Nephron (organoid): ENCODE measurements around the gene NCKAP5L.

Source experiments
- H3K27ac Mint-ChIP-seq, 3 experiments: 2 replicates each; pipeline ENCODE4 v1.8.0; 2020; ENCODE audit warnings: mixed read lengths in 3 of 3, mild to moderate bottlenecking in 2 of 3, moderate library complexity in 1 of 3
- H3K27me3 Mint-ChIP-seq: 2 replicates; pipeline ENCODE4 v1.8.0; 2021; ENCODE audit warnings: low read depth, mild to moderate bottlenecking, moderate library complexity, mixed read lengths
- H3K36me3 Mint-ChIP-seq: 2 replicates; pipeline ENCODE4 v1.8.0; 2020; ENCODE audit warnings: low read depth, mixed read lengths
- H3K4me1 Mint-ChIP-seq: 2 replicates; pipeline ENCODE4 v1.8.0; 2020; ENCODE audit warnings: mixed read lengths
- H3K4me3 Mint-ChIP-seq, 3 experiments: 2 replicates each; pipeline ENCODE4 v1.8.0; 2020; ENCODE audit warnings: mild to moderate bottlenecking in 3 of 3, mixed read lengths in 3 of 3, moderate library complexity in 2 of 3
- H3K9me3 Mint-ChIP-seq: 2 replicates; pipeline ENCODE4 v1.8.0; 2020; ENCODE audit warnings: mixed read lengths
- TF ChIP-seq, protein P1 (sequence below), 3 experiments: fragments of 200-600 bp; sonication (generic); IDR thresholded peaks; one replicate each; pipeline ENCODE4 v1.5.0; 2021; ENCODE audit warnings: antibody characterized with exemption in 3 of 3; ENCODE audit not compliant: unreplicated experiment in 3 of 3

The NCKAP5L gene

DNA sequence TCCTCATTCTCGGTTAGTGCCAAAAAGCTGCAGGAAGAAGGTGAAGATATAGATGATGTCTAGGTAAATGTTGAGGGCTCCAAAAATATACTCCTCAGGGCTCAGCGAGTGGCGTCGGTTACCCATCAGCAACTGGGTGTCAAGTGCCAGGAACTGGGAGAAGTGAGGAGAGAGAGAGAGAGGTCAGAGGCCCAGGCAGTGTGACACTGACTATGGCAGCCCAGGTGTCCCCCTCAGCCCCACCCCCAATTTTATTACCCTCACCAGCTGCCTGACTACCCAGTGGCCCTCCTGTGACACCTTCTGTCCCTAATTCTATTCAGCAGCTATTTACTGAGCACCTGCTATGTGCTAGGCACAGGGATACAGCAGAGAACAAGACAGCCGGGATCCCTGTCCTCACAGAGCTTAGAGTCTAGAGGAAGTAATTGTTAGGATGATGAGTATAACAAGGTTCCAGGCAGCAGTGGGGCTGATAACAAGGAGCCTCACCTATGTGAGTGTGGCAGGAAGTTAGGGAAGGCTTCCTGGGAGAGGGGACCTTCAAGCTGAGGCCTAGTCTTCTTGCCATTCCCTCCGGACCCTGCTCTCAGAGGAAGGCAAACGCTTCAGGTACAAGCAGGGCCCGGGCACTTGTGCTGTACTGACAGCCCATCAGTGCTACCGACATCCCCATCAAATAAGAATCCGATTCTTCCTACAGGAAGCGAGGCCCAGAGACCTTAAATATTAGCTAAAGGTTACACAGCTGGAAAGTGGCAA lies 42.5 kb upstream of the NCKAP5L start:
- Mint-ChIP-seq H3K27me3 (peaks cover 52% of the 10 kb centered on the region), H3K4me3 (no peak overlapping the region), H3K36me3 (no peaks in the 10 kb centered on the region), H3K4me1 (peaks cover 84% of the 10 kb centered on the region), H3K27ac (peak overlapping the region; percentile 19 to 70 (median 62)), H3K9me3 (no peaks in the 10 kb centered on the region)
- TF ChIP-seq, protein P1, sequence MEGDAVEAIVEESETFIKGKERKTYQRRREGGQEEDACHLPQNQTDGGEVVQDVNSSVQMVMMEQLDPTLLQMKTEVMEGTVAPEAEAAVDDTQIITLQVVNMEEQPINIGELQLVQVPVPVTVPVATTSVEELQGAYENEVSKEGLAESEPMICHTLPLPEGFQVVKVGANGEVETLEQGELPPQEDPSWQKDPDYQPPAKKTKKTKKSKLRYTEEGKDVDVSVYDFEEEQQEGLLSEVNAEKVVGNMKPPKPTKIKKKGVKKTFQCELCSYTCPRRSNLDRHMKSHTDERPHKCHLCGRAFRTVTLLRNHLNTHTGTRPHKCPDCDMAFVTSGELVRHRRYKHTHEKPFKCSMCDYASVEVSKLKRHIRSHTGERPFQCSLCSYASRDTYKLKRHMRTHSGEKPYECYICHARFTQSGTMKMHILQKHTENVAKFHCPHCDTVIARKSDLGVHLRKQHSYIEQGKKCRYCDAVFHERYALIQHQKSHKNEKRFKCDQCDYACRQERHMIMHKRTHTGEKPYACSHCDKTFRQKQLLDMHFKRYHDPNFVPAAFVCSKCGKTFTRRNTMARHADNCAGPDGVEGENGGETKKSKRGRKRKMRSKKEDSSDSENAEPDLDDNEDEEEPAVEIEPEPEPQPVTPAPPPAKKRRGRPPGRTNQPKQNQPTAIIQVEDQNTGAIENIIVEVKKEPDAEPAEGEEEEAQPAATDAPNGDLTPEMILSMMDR (IDR thresholded peaks at IDR 0.05; ENCODE audit: unreplicated experiment in 3 of 3) = no peak

DNA sequence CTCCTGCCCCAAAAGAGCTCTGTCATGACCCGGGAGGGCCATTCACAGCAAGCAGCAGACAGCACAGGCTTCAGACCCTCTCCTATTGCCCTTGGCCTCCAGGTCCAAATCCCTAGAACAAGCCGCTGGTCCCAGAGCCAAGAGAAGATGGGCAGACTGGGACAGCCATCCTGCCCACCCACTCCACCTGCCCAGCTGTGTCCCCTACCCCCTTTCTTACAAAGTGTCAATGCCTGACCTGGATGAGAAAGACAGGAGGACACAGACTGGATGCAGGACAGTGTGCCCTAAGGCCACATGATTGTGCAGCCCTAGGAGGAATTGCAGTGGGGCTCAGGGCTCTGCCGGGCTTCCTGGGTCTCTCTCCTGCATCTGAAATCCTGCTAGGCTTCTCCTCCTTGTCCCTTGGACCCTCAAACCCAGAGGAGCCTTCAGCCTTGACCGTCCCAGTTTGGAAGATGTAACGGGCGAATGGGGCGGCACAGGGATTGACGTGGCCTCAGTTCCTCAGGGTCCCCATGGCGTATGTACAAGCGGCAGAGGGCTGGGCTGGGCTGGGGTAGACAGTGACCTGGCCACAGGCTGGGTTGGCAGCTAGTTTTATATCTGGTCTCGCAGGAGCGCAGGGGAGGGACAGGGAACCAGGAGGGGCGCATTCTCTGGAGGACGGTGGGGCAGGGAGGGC lies 41.7 kb upstream of the NCKAP5L start:
- Mint-ChIP-seq H3K27ac (peak overlapping the region; percentile 62 to 88 (median 70)), H3K4me3 (no peak overlapping the region), H3K9me3 (no peaks in the 10 kb centered on the region), H3K36me3 (no peaks in the 10 kb centered on the region), H3K27me3 (peaks cover 52% of the 10 kb centered on the region), H3K4me1 (peaks cover 84% of the 10 kb centered on the region)
- TF ChIP-seq, protein P1 (IDR thresholded peaks at IDR 0.05; ENCODE audit: unreplicated experiment in 3 of 3) = no peak

DNA sequence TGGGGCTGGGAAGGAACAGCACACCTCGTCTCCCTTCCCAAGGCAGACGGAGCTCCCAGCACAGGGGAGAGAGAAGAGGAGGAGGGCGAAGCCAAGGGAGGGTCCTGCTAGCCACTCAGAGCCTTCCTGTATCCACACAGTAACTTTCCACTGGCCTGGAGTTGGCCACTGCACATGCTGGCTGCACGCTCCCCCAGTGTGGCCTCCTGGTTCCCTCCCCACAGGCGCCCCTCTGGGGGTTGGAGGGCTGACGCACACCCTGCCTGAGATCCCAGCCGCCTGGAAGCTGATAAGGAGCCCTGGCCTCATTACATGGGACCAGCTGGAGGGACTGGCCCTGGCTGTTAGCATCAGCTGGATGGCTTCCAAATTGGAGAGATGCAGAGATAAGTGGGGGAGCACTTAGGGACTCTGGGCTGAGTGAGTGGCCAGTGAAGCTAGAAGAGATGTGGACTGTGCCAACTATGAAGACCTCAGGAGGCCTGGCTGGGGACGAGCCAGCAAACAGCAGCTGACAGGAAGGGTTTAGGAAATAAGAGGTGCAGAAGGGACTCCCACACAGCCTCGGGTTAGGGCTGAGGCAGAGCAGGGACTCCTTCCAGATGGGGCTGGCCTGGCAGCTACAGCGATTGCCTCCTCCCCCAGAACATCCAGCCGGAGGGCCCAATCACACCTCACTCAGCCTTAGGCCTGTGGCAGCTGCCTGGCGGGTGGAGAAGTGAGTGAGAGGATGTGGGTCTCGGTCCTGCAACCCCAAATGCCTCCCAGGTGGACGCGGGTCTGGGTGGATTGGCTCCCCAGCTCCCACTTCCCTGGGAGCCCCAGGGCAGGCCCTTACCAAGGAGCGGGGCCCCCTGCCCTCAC lies 41.0 kb upstream of the NCKAP5L start:
- H3K27ac Mint-ChIP-seq = peak overlapping the region; percentile 62 to 88 (median 70)
- TF ChIP-seq, protein P1 (IDR thresholded peaks at IDR 0.05; ENCODE audit: unreplicated experiment in 3 of 3) = no peak
- no peaks in the 10 kb centered on the region for H3K36me3 Mint-ChIP-seq
- H3K4me3 Mint-ChIP-seq = peak overlapping the region; percentile 9 to 35 (median 22)
- H3K27me3 Mint-ChIP-seq = peaks cover 60% of the 10 kb centered on the region
- H3K4me1 Mint-ChIP-seq = peaks cover 84% of the 10 kb centered on the region
- no peaks in the 10 kb centered on the region for H3K9me3 Mint-ChIP-seq

DNA sequence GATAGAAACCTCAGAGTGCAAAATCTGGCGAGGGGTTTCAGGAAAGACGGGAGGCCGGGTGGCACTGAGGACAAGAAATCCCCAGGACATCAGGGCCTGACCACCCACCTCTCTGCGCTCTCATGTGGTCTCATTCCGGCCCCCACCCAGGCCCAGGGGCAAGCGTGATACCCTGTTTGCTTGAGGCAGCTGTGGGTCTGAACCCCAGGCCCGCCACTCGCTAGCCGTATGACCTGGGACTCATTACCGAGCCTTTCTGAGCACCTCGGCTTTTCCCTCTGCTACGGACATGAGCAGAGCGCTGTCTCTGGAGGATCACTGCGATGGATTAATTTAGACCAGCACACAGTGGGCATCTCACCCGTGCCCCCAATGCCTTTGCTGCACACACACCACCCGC lies 40.2 kb upstream of the NCKAP5L start:
- Mint-ChIP-seq H3K4me3 (peak overlapping the region in 1 of 3 experiments; percentile 46), H3K27me3 (peaks cover 60% of the 10 kb centered on the region), H3K36me3 (no peaks in the 10 kb centered on the region), H3K9me3 (no peaks in the 10 kb centered on the region), H3K27ac (peak overlapping the region; percentile 62 to 88 (median 70)), H3K4me1 (peaks cover 82% of the 10 kb centered on the region)
- TF ChIP-seq, protein P1 (IDR thresholded peaks at IDR 0.05; ENCODE audit: unreplicated experiment in 3 of 3) = no peak

DNA sequence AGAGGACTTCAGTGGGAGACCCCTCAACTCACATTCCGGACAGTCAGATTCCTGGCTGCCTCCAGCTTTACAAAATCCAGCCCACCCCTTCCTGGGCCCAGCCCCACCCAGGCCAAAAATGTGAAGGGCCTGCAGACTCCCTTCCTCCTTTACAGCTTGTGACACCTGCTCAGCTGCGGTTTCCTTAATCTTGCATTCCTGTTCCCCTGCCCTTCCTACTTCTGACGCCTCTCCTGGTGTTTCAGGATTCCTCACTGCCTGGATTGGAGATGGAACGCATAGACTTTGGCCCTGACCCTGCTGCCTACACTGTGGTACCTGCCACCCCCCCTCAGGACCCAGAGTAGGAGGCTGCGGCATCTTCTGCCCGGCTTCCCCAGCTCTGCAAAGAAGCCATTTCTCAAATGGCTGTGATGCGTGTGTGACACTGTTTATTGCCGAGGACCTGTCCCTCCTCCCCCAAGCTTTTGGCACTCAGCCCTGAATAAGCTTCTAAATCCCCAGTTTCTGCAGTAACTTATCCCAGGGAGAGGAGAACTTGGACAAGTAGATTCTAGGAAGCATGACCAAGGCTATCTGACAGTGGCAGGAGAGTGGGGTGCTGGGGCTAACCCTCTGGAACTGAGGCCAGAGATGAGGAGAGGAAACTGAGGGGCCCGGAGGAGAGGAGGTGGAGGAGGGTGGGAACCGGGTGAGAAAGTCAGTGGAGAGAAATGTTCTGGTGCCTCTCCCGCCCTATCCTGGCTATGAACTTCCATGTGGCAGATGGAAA lies 39.5 kb upstream of the NCKAP5L start:
- H3K27ac Mint-ChIP-seq = peak overlapping the region; percentile 62 to 88 (median 74)
- H3K27me3 Mint-ChIP-seq = peaks cover 57% of the 10 kb centered on the region
- no peaks in the 10 kb centered on the region for H3K36me3 Mint-ChIP-seq
- H3K4me1 Mint-ChIP-seq = peaks cover 75% of the 10 kb centered on the region
- H3K4me3 Mint-ChIP-seq = peak overlapping the region; percentile 17 to 22 (median 19)
- TF ChIP-seq, protein P1 (IDR thresholded peaks at IDR 0.05; ENCODE audit: unreplicated experiment in 3 of 3) = no peak
- no peaks in the 10 kb centered on the region for H3K9me3 Mint-ChIP-seq
